ENCODE measurements around the gene AJAP1.

DNA sequence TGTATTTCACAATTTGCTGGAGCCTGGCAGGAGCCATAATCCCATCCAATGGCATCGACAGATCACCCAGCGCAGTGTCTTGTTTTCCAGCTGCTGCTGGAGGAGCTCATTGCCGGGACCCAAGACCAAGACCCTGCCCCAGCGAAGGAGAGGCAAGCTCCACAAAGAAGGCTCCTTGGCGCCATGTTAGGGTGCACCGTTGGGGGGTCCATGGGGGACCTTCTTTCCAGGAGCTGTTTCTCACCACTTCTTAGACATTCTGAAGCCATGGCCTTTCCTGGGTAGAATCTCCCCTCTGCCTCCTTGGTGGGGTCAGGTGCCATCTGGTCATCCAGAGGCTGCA is 31.1 kb downstream of the AJAP1 start:
- no peak for TF ChIP-seq ZNF384 (IDR thresholded peaks at IDR 0.05; ENCODE audit: borderline replicate concordance, low read depth, low read length)
- no peak for TF ChIP-seq EZH2 (IDR thresholded peaks at IDR 0.05; ENCODE audit: borderline replicate concordance, control insufficient read depth, low read depth, low read length)
- TF ChIP-seq, protein P1, sequence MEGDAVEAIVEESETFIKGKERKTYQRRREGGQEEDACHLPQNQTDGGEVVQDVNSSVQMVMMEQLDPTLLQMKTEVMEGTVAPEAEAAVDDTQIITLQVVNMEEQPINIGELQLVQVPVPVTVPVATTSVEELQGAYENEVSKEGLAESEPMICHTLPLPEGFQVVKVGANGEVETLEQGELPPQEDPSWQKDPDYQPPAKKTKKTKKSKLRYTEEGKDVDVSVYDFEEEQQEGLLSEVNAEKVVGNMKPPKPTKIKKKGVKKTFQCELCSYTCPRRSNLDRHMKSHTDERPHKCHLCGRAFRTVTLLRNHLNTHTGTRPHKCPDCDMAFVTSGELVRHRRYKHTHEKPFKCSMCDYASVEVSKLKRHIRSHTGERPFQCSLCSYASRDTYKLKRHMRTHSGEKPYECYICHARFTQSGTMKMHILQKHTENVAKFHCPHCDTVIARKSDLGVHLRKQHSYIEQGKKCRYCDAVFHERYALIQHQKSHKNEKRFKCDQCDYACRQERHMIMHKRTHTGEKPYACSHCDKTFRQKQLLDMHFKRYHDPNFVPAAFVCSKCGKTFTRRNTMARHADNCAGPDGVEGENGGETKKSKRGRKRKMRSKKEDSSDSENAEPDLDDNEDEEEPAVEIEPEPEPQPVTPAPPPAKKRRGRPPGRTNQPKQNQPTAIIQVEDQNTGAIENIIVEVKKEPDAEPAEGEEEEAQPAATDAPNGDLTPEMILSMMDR (IDR thresholded peaks at IDR 0.05 in 2 of 3, conservative IDR thresholded peaks at IDR 0.05 in 1 of 3; ENCODE audit: control insufficient read depth in 2 of 3, extremely low read depth in 1 of 3, insufficient read depth in 1 of 3, low read depth in 3 of 3, low read length in 3 of 3), result no peak
- TF ChIP-seq GABPA (IDR thresholded peaks at IDR 0.05; ENCODE audit: low read depth), result no peak
